ENCODE results near the gene SVEP1.

SVEP1 gene

GRCh38 chr9:110465190-110465589 is 114.4 kb downstream of the SVEP1 start:
- TF ChIP-seq POLR2AphosphoS5 (IDR thresholded peaks at IDR 0.05; ENCODE audit: borderline replicate concordance, low read depth, low read length) = no peak
- TF ChIP-seq FOXP2 (optimal IDR thresholded peaks at IDR 0.05; ENCODE audit: control extremely low read depth, extremely low read length, insufficient read depth) = no peak
- TF ChIP-seq EZH2 (IDR thresholded peaks at IDR 0.05) = no peak
- Histone ChIP-seq H3K4me3 (no peak overlapping the region), H3K36me3 (ENCODE audit: insufficient read depth, low read length) (no peaks in the 10 kb centered on the region), H3K9ac (ENCODE audit: insufficient read length) (no peak overlapping the region), H3K9me3 (ENCODE audit: low read depth, low read length) (no peaks in the 10 kb centered on the region), H3K27ac (no peak overlapping the region)
- no peak for DNase-seq (ENCODE audit: low read depth, low spot score)

GRCh38 chr9:110464321-110464720 is 115.2 kb downstream of the SVEP1 start:
- H3K9ac ChIP-seq (ENCODE audit: insufficient read length) = no peak overlapping the region
- no peak for DNase-seq (ENCODE audit: low read depth, low spot score)
- no peaks in the 10 kb centered on the region for H3K9me3 ChIP-seq (ENCODE audit: low read depth, low read length)
- no peak for TF ChIP-seq POLR2AphosphoS5 (IDR thresholded peaks at IDR 0.05; ENCODE audit: borderline replicate concordance, low read depth, low read length)
- no peak for TF ChIP-seq EZH2 (IDR thresholded peaks at IDR 0.05)
- TF ChIP-seq FOXP2 (optimal IDR thresholded peaks at IDR 0.05; ENCODE audit: control extremely low read depth, extremely low read length, insufficient read depth) = no peak
- no peaks in the 10 kb centered on the region for H3K36me3 ChIP-seq (ENCODE audit: insufficient read depth, low read length)
- H3K27ac ChIP-seq = peak overlapping the region; percentile 71; the same call in 1 of the 2 replicates
- H3K4me3 ChIP-seq = no peak overlapping the region

DNA sequence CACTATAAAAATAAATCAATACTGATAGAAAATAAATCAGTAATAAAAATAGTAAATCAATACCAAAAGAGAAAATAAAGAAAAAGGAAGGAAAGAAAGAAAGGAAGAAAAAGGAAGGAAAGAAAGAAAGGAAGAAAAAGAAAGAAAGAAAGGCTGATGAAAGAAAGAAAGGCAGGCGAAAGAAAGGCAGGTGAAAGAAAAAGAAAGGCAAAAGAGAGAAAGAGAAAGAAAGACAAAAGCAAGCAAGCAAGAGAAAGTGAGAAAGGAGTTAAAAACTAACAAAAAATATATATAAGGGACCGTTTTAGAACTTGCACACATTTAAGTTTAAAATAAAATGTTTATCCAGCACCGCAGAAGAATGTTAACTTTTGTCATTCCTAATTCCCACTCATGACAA is 116.0 kb downstream of the SVEP1 start:
- TF ChIP-seq FOXP2 (optimal IDR thresholded peaks at IDR 0.05; ENCODE audit: control extremely low read depth, extremely low read length, insufficient read depth) (no peak), POLR2AphosphoS5 (IDR thresholded peaks at IDR 0.05; ENCODE audit: borderline replicate concordance, low read depth, low read length) (no peak), EZH2 (IDR thresholded peaks at IDR 0.05) (no peak)
- H3K27ac ChIP-seq = peak overlapping the region; percentile 71; the same call in 1 of the 2 replicates
- no peak overlapping the region for H3K4me3 ChIP-seq
- no peaks in the 10 kb centered on the region for H3K9me3 ChIP-seq (ENCODE audit: low read depth, low read length)
- H3K9ac ChIP-seq (ENCODE audit: insufficient read length) = no peak overlapping the region
- no peaks in the 10 kb centered on the region for H3K36me3 ChIP-seq (ENCODE audit: insufficient read depth, low read length)
- DNase-seq (ENCODE audit: low read depth, low spot score) = no peak

DNA sequence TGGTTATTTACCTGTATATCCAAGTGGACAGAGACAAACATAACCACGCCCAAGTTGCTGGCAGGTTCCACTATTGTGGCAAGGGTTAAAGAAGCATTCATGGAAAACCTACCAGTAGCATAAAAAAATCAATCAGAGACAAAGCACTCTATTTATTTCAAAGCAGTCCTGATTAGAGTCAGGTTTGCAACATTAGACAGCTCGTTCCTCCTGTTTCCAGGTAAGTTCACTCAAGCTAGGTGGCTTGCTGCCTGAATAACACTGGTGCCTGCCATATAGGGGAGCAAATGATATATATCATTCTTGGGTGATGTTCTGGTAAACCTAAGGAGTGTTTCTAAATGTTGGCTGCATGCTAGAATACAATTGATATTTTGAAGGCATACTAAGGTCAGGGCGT is 122.3 kb downstream of the SVEP1 start:
- H3K27ac ChIP-seq = no peak overlapping the region
- no peaks in the 10 kb centered on the region for H3K9me3 ChIP-seq (ENCODE audit: low read depth, low read length)
- DNase-seq (ENCODE audit: low read depth, low spot score) = no peak
- no peaks in the 10 kb centered on the region for H3K36me3 ChIP-seq (ENCODE audit: insufficient read depth, low read length)
- H3K4me3 ChIP-seq = no peak overlapping the region
- no peak overlapping the region for H3K9ac ChIP-seq (ENCODE audit: insufficient read length)
- TF ChIP-seq EZH2 (IDR thresholded peaks at IDR 0.05) = no peak
- TF ChIP-seq POLR2AphosphoS5 (IDR thresholded peaks at IDR 0.05; ENCODE audit: borderline replicate concordance, low read depth, low read length) = no peak
- no peak for TF ChIP-seq FOXP2 (optimal IDR thresholded peaks at IDR 0.05; ENCODE audit: control extremely low read depth, extremely low read length, insufficient read depth)

DNA sequence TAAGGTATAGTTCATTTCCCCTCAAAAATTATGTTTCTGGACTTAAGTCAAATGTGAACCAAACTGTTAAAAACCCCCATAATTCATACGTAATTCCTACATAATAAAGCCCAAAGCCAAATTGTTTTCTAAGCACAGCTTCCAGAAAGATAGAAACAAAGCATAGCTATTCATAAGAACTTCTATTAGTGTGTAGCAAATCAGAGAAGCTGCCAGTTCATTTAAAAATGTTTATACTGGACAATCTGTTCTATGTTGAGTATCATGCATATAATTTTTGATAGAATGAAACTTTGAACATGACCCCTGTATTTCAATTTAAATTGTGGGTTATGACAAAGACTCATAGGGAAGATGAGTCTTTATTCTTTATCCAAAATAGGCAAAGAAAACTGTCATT is 122.9 kb downstream of the SVEP1 start:
- DNase-seq (ENCODE audit: low read depth, low spot score) = no peak
- TF ChIP-seq EZH2 (IDR thresholded peaks at IDR 0.05) = no peak
- no peak for TF ChIP-seq FOXP2 (optimal IDR thresholded peaks at IDR 0.05; ENCODE audit: control extremely low read depth, extremely low read length, insufficient read depth)
- TF ChIP-seq POLR2AphosphoS5 (IDR thresholded peaks at IDR 0.05; ENCODE audit: borderline replicate concordance, low read depth, low read length) = no peak
- H3K9me3 ChIP-seq (ENCODE audit: low read depth, low read length) = no peaks in the 10 kb centered on the region
- H3K4me3 ChIP-seq = no peak overlapping the region
- no peak overlapping the region for H3K27ac ChIP-seq
- H3K36me3 ChIP-seq (ENCODE audit: insufficient read depth, low read length) = no peaks in the 10 kb centered on the region
- H3K9ac ChIP-seq (ENCODE audit: insufficient read length) = no peak overlapping the region

DNA sequence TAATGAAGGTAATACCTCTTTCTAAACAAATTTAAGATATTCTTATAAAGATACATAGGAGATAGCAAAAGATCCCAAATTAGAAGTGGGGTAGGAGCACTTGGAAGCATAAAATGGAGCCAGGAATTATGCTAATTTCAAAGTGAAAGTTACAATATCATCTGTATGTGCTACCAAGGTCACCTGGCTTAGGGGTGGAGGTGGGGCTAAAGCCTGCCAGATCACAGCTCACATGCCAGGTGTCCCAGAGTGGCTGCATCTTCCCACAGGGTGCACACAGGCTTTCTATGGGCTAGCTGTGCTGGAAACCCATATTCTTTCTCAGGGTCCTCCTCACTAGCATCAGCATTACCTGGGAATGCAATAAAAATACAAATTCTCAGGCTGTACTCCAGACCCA is 123.7 kb downstream of the SVEP1 start:
- Histone ChIP-seq H3K27ac (no peak overlapping the region), H3K9ac (ENCODE audit: insufficient read length) (no peak overlapping the region), H3K9me3 (ENCODE audit: low read depth, low read length) (no peaks in the 10 kb centered on the region), H3K4me3 (no peak overlapping the region), H3K36me3 (ENCODE audit: insufficient read depth, low read length) (no peaks in the 10 kb centered on the region)
- TF ChIP-seq FOXP2 (optimal IDR thresholded peaks at IDR 0.05; ENCODE audit: control extremely low read depth, extremely low read length, insufficient read depth) (no peak), POLR2AphosphoS5 (IDR thresholded peaks at IDR 0.05; ENCODE audit: borderline replicate concordance, low read depth, low read length) (no peak), EZH2 (IDR thresholded peaks at IDR 0.05) (no peak)
- no peak for DNase-seq (ENCODE audit: low read depth, low spot score)

GRCh38 chr9:110452227-110452801 is 127.2 kb downstream of the SVEP1 start:
- TF ChIP-seq POLR2AphosphoS5 (IDR thresholded peaks at IDR 0.05; ENCODE audit: borderline replicate concordance, low read depth, low read length) (no peak), FOXP2 (optimal IDR thresholded peaks at IDR 0.05; ENCODE audit: control extremely low read depth, extremely low read length, insufficient read depth) (no peak), EZH2 (IDR thresholded peaks at IDR 0.05) (no peak)
- no peak for DNase-seq (ENCODE audit: low read depth, low spot score)

DNA sequence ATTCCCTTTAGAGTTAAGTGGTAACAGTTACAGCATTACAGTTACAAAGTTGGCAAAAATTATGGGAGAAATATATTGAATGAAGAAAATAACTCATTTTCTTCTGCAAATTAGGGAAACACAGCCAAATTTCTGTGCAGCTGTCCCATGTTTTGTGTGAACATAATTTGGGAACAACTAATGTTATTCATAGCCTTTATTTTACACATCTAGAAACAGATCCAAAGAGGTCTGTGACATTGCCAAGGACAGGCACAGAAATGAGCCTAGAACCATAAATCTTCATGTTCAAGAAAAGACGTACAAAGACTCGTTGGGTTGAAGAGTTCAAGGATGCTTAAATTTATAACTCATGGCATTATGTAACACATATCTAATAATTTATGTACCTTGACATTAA is 127.8 kb downstream of the SVEP1 start:
- Histone ChIP-seq H3K4me3 (no peak overlapping the region), H3K9me3 (ENCODE audit: low read depth, low read length) (no peaks in the 10 kb centered on the region), H3K36me3 (ENCODE audit: insufficient read depth, low read length) (peaks cover 2% of the 10 kb centered on the region; the same call in 1 of the 2 replicates), H3K9ac (ENCODE audit: insufficient read length) (no peak overlapping the region), H3K27ac (no peak overlapping the region)
- DNase-seq (ENCODE audit: low read depth, low spot score) = no peak
- no peak for TF ChIP-seq FOXP2 (optimal IDR thresholded peaks at IDR 0.05; ENCODE audit: control extremely low read depth, extremely low read length, insufficient read depth)
- TF ChIP-seq EZH2 (IDR thresholded peaks at IDR 0.05) = no peak
- TF ChIP-seq POLR2AphosphoS5 (IDR thresholded peaks at IDR 0.05; ENCODE audit: borderline replicate concordance, low read depth, low read length) = no peak

More at GRCh38 chr9:110452227-110452801, 127.2 kb downstream of the SVEP1 start:
- Histone ChIP-seq H3K9ac (ENCODE audit: insufficient read length) (no peak overlapping the region), H3K27ac (no peak overlapping the region), H3K4me3 (no peak overlapping the region), H3K36me3 (ENCODE audit: insufficient read depth, low read length) (no peaks in the 10 kb centered on the region), H3K9me3 (ENCODE audit: low read depth, low read length) (no peaks in the 10 kb centered on the region)

GRCh38 chr9:110447476-110447875 is 132.1 kb downstream of the SVEP1 start:
- no peak for TF ChIP-seq EZH2 (IDR thresholded peaks at IDR 0.05)
- no peak for TF ChIP-seq POLR2AphosphoS5 (IDR thresholded peaks at IDR 0.05; ENCODE audit: borderline replicate concordance, low read depth, low read length)
- no peak for TF ChIP-seq FOXP2 (optimal IDR thresholded peaks at IDR 0.05; ENCODE audit: control extremely low read depth, extremely low read length, insufficient read depth)
- DNase-seq (ENCODE audit: low read depth, low spot score) = no peak
- H3K9ac ChIP-seq (ENCODE audit: insufficient read length) = no peak overlapping the region
- no peaks in the 10 kb centered on the region for H3K9me3 ChIP-seq (ENCODE audit: low read depth, low read length)
- H3K36me3 ChIP-seq (ENCODE audit: insufficient read depth, low read length) = peaks cover 10% of the 10 kb centered on the region; the same call in 1 of the 2 replicates
- H3K4me3 ChIP-seq = no peak overlapping the region
- no peak overlapping the region for H3K27ac ChIP-seq
